H1 (cell line): ENCODE results near the gene ACE. TPM values are rescaled to one million over a fixed set of nuclear protein-coding genes. Genes with fewer than 3 reads are reported as not detected.

Source experiments
- CTCF ChIA-PET: fragments of 300-600 bp; sonication (Branson Sonifier 250); formaldehyde crosslinking; loops from one replicate; lab custom pipeline; 2021; ENCODE audit not compliant: partially characterized antibody; lab: Charles Lee
- POLR2A ChIA-PET: fragments of 300-600 bp; sonication (Branson Sonifier 250); formaldehyde crosslinking; loops from one replicate; lab custom pipeline; 2021; ENCODE audit warnings: inconsistent platforms; ENCODE audit not compliant: partially characterized antibody; lab: Charles Lee
- DNase-seq, 2 experiments: peaks; one replicate each; pipeline versions ENCODE4 v3.0.0 to v3.0.0-alpha.2; 2010 to 2022; ENCODE audit warnings: low spot score in 2 of 2, low read depth in 1 of 2, mixed read lengths in 1 of 2
- FAIRE-seq: peaks from 2 replicates; lab custom pipeline; 2011; peaks lifted over from hg19 to GRCh38; lab: Jason Lieb, UNC
- H2AFZ ChIP-seq: 2 replicates; pipeline ENCODE4 v1.8.1; 2012; ENCODE audit warnings: low read length, inconsistent platforms
- H2AK5ac ChIP-seq: 2 replicates; pipeline ENCODE4 v1.6.1; 2013; ENCODE audit warnings: low read depth, low read length
- H2BK120ac ChIP-seq: replicated peaks from 2 replicates; pipeline ENCODE3; 2013; ENCODE audit warnings: low read depth, low read length, inconsistent platforms
- H2BK12ac ChIP-seq: 2 replicates; pipeline ENCODE4 v1.6.1; 2013; ENCODE audit warnings: low read depth, low read length
- H2BK15ac ChIP-seq: 2 replicates; pipeline ENCODE4 v1.6.1; 2013; ENCODE audit warnings: low read length
- H2BK20ac ChIP-seq: 2 replicates; pipeline ENCODE4 v1.6.1; 2013; ENCODE audit warnings: low read length
- H2BK5ac ChIP-seq: 2 replicates; pipeline ENCODE4 v1.6.1; 2013; ENCODE audit warnings: low read depth, low read length
- H3K14ac ChIP-seq: 2 replicates; pipeline ENCODE4 v1.6.1; 2013; ENCODE audit warnings: inconsistent platforms; ENCODE audit not compliant: insufficient read length
- H3K18ac ChIP-seq: 2 replicates; pipeline ENCODE4 v1.6.1; 2013; ENCODE audit warnings: low read length; ENCODE audit errors: extremely low read depth
- H3K23ac ChIP-seq: 2 replicates; pipeline ENCODE4 v1.6.1; 2013; ENCODE audit warnings: inconsistent platforms; ENCODE audit not compliant: insufficient read length
- H3K23me2 ChIP-seq: 2 replicates; pipeline ENCODE4 v1.6.1; 2013; ENCODE audit warnings: low read depth, low read length
- H3K27ac ChIP-seq: 2 replicates; pipeline ENCODE4 v1.6.1; 2011; ENCODE audit warnings: low read depth, low read length, inconsistent platforms
- H3K27me3 ChIP-seq, 4 experiments: replicated peaks in 1 of 4; 1 replicate in 1 of 4; 2 replicates in 3 of 4; pipeline versions ENCODE4 v1.6.1 to v1.8.1; 2011 to 2013; ENCODE audit warnings: low read length in 3 of 4, mild to moderate bottlenecking in 3 of 4, inconsistent platforms in 2 of 4, mixed read lengths in 2 of 4, moderate library complexity in 1 of 4; ENCODE audit not compliant: control insufficient read depth in 3 of 4, insufficient read depth in 3 of 4; ENCODE audit errors: extremely low read depth in 1 of 4
- H3K36me3 ChIP-seq, 4 experiments: 2 replicates each; pipeline versions ENCODE4 v1.6.1 to v1.8.1; 2011 to 2013; ENCODE audit warnings: mild to moderate bottlenecking in 4 of 4, low read length in 3 of 4, moderate library complexity in 2 of 4, control low read depth in 1 of 4, inconsistent platforms in 1 of 4; ENCODE audit not compliant: insufficient read depth in 4 of 4, control insufficient read depth in 2 of 4
- H3K4ac ChIP-seq: replicated peaks from 2 replicates; pipeline ENCODE3; 2013; ENCODE audit warnings: low read length, low read depth, mixed read lengths, inconsistent platforms; ENCODE audit not compliant: insufficient read length
- H3K4me1 ChIP-seq, 4 experiments: replicated peaks in 1 of 4; 1 replicate in 1 of 4; 2 replicates in 3 of 4; pipeline versions ENCODE4 v1.6.1 to v1.8.1; 2011 to 2013; ENCODE audit warnings: low read length in 3 of 4, inconsistent platforms in 2 of 4, mixed read lengths in 1 of 4; ENCODE audit not compliant: insufficient read depth in 4 of 4, control insufficient read depth in 3 of 4
- H3K4me2 ChIP-seq, 2 experiments: 2 replicates each; pipeline versions ENCODE4 v1.6.1 to v1.8.1; 2011 to 2013; ENCODE audit warnings: low read depth in 2 of 2, low read length in 2 of 2, control low read depth in 1 of 2, inconsistent platforms in 1 of 2, mild to moderate bottlenecking in 1 of 2; ENCODE audit not compliant: insufficient read depth in 1 of 2
- H3K4me3 ChIP-seq, 4 experiments: fragments of 200-600, 300-600 bp in 1 of 4; sonication (generic), shearing (Covaris generic), sonication (Bioruptor Twin) in 1 of 4; 2 replicates each; pipeline versions ENCODE4 v1.5.1 to v1.8.1; 2011 to 2016; ENCODE audit warnings: low read length in 4 of 4, low read depth in 3 of 4, control low read depth in 2 of 4, inconsistent platforms in 2 of 4, mild to moderate bottlenecking in 2 of 4, mixed read lengths in 1 of 4, moderate library complexity in 1 of 4; ENCODE audit not compliant: insufficient read depth in 2 of 4; ENCODE audit errors: extremely low read depth in 1 of 4
- H3K56ac ChIP-seq: replicated peaks from 2 replicates; pipeline ENCODE3; 2013; ENCODE audit warnings: low read depth, mild to moderate bottlenecking, mixed read lengths, low read length, inconsistent platforms; ENCODE audit not compliant: insufficient read length
- H3K79me1 ChIP-seq: 2 replicates; pipeline ENCODE4 v1.6.1; 2013; ENCODE audit warnings: low read depth, low read length, control low read depth
- H3K79me2 ChIP-seq, 2 experiments: 2 replicates each; pipeline versions ENCODE4 v1.6.1 to v1.8.1; 2012 to 2013; ENCODE audit warnings: low read length in 2 of 2, mild to moderate bottlenecking in 2 of 2, inconsistent platforms in 1 of 2; ENCODE audit not compliant: insufficient read depth in 2 of 2, control insufficient read depth in 1 of 2
- H3K9ac ChIP-seq, 4 experiments: replicated peaks in 1 of 4; 1 replicate in 1 of 4; 2 replicates in 3 of 4; pipeline versions ENCODE4 v1.6.1 to v1.8.1; 2011 to 2013; ENCODE audit warnings: low read depth in 3 of 4, low read length in 3 of 4, control low read depth in 2 of 4, mild to moderate bottlenecking in 2 of 4, moderate library complexity in 2 of 4, inconsistent platforms in 1 of 4; ENCODE audit errors: extremely low read depth in 1 of 4
- H3K9me3 ChIP-seq, 2 experiments: 2 replicates each; pipeline versions ENCODE4 v1.6.1 to v1.8.1; 2012 to 2013; ENCODE audit warnings: mild to moderate bottlenecking in 2 of 2, moderate library complexity in 2 of 2, control low read depth in 1 of 2, inconsistent platforms in 1 of 2, low read depth in 1 of 2, low read length in 1 of 2, mixed read lengths in 1 of 2; ENCODE audit not compliant: insufficient read depth in 2 of 2
- H4K20me1 ChIP-seq, 2 experiments: replicated peaks in 1 of 2; 2 replicates each; pipeline versions ENCODE3 to v1.8.1; 2011 to 2013; ENCODE audit warnings: inconsistent platforms in 2 of 2, low read length in 2 of 2, mild to moderate bottlenecking in 1 of 2; ENCODE audit not compliant: insufficient read depth in 2 of 2, control insufficient read depth in 1 of 2
- H4K5ac ChIP-seq: 2 replicates; pipeline ENCODE4 v1.6.1; 2013; ENCODE audit warnings: low read length, low read depth, mixed read lengths, inconsistent platforms; ENCODE audit not compliant: insufficient read length
- H4K8ac ChIP-seq: 2 replicates; pipeline ENCODE4 v1.8.0; 2013; ENCODE audit warnings: mild to moderate bottlenecking, moderate library complexity, low read length, inconsistent platforms; ENCODE audit not compliant: insufficient read depth; ENCODE audit errors: extremely low read depth
- H4K91ac ChIP-seq: replicated peaks from 2 replicates; pipeline ENCODE3; 2013; ENCODE audit warnings: low read length, mixed read lengths, inconsistent platforms; ENCODE audit not compliant: insufficient read length
- BRCA1 ChIP-seq: IDR thresholded peaks from 2 replicates; pipeline ENCODE4 v1.6.1; 2012; ENCODE audit warnings: low read depth, low read length, improper control_type of control experiment
- CBX8 ChIP-seq: fragments of 300-800, 300-1000 bp; sonication (generic); IDR thresholded peaks from 2 replicates; pipeline ENCODE4 v1.7.1; 2016; ENCODE audit warnings: low read depth, low read length, borderline replicate concordance
- CREB1 ChIP-seq: IDR thresholded peaks from 2 replicates; pipeline ENCODE4 v1.6.1; 2012; ENCODE audit warnings: inconsistent platforms
- TAF1 ChIP-seq: IDR thresholded peaks from 2 replicates; pipeline ENCODE4 v1.6.1; 2011; ENCODE audit warnings: mild to moderate bottlenecking, low read depth, low read length
- ZNF274 ChIP-seq: IDR thresholded peaks from 2 replicates; pipeline ENCODE4 v1.7.0; 2012; ENCODE audit warnings: low read length, borderline replicate concordance; ENCODE audit errors: extremely low read depth
- WGBS, 2 experiments: shearing (Covaris generic) in 1 of 2; methylation state at CpG; one replicate each; pipeline versions ENCODE4 v1.1.6 to v1.1.7; 2013 to 2015; ENCODE audit warnings: low lambda C conversion rate in 2 of 2, mixed read lengths in 2 of 2, inconsistent platforms in 1 of 2, low coverage in 1 of 2, missing lambda C conversion rate in 1 of 2; ENCODE audit not compliant: insufficient replicate concordance in 2 of 2, insufficient coverage in 1 of 2, insufficient read length in 1 of 2; ENCODE audit errors: extremely low coverage in 1 of 2, missing lambda C conversion rate in 1 of 2; 5-methylcytosine and 5-hydroxymethylcytosine counted together
- polyA plus RNA-seq, 7 experiments: library from polyadenylated mRNA; depleted of rRNA in 3 of 7; stranded (reverse) in 5 of 7; unstranded in 2 of 7; fragments of >200 nt in 5 of 7; fragments of 200-250 nt in 2 of 7; gene quantifications; 1 replicate in 5 of 7; 2 replicates in 1 of 7; 4 replicates in 1 of 7; pipeline versions ENCODE4 v1.2.1 to v1.2.3, GENCODE V29; 2011 to 2013; ENCODE audit warnings: missing spikeins in 2 of 7, mixed read lengths in 2 of 7
- total RNA-seq: library from RNA; stranded (reverse); fragmentation: NEBNext Ultra II Directional; extraction: Animal tissue kit (Norgen Biotek cat#: 25700); gene quantifications from 2 replicates; pipeline ENCODE4 v1.2.1, GENCODE V29; 2021

Gene ACE
- total and polyA plus RNA-seq, 2 of the 8 experiments (the other 6 are each of a cell fraction or from before 2014, with no cell fraction given) = 2.5 to 5.5 TPM

GRCh38 chr17:63474586-63475460 is 2.0 kb upstream of the ACE start:
- no peak overlapping the region for H3K27ac ChIP-seq
- H2BK12ac ChIP-seq = peak overlapping the region; percentile 98; the same call in 1 of the 2 replicates
- peaks cover 0 to 27% (median 18%) of the 10 kb centered on the region in 4 experiments; a peak in 5 of 7 replicates for H3K27me3 ChIP-seq
- no peak overlapping the region for H4K5ac ChIP-seq
- H4K20me1 ChIP-seq = no peaks in the 10 kb centered on the region
- WGBS, 2 experiments = 84% methylated on average over 10 of the region's 10 CpGs; no CpG with 5 or more reads in 1 of the 2 experiments
- H2BK15ac ChIP-seq = peak overlapping the region; percentile 33; the same call in 1 of the 2 replicates
- FAIRE-seq = no peak
- peaks cover 11% of the 10 kb centered on the region for H3K23me2 ChIP-seq
- no peaks in the 10 kb centered on the region for H3K79me2 ChIP-seq
- H4K8ac ChIP-seq = no peak overlapping the region
- DNase-seq = no peak
- no peak overlapping the region for H2BK20ac ChIP-seq
- H3K23ac ChIP-seq = no peak overlapping the region
- no peak overlapping the region for H3K56ac ChIP-seq
- POLR2A ChIA-PET = interaction anchor here (4.4 kb wide), 1 partner anchor 27 kb away, joined by 24 read pairs; the partner anchor contains the start of gene CYB561
- no peak overlapping the region for H4K91ac ChIP-seq
- CTCF ChIA-PET = interaction anchor here (1.8 to 27.9 kb wide), 3 partner anchors 13 to 38 kb away, joined by 4 to 758 read pairs (median 6); partner anchors contain the start of gene CYB561
- no peak overlapping the region for H2BK5ac ChIP-seq
- H3K79me1 ChIP-seq = no peaks in the 10 kb centered on the region
- H3K4me2 ChIP-seq = no peak overlapping the region; a peak in 1 of 4 replicates
- no peak overlapping the region for H2AFZ ChIP-seq
- no peak overlapping the region for H3K18ac ChIP-seq
- no peak overlapping the region for H2BK120ac ChIP-seq
- H3K9ac ChIP-seq = no peak overlapping the region
- peaks cover 0 to 22% (median 17%) of the 10 kb centered on the region in 4 experiments; a peak in 6 of 7 replicates for H3K4me1 ChIP-seq
- no peak overlapping the region for H3K4me3 ChIP-seq
- TF ChIP-seq TAF1 (no peak), BRCA1 (no peak), CREB1 (no peak), ZNF274 (no peak), CBX8 (no peak)
- TF ChIP-seq, all 59 proteins: peak for 0
- Histone ChIP-seq H2AK5ac (no peak overlapping the region), H3K14ac (no peak overlapping the region), H3K4ac (no peak overlapping the region), H3K9me3 (no peaks in the 10 kb centered on the region), H3K36me3 (no peaks in the 10 kb centered on the region)
